ENCODE data around the gene SIDT1.
"Not testable (repeated sequence)": the region's sequence is repeated elsewhere in the genome, so short reads cannot be mapped to it uniquely, and the experiment has no call there.

SIDT1 gene

GRCh38 chr3:113629584-113630421, 97.4 kb downstream of the SIDT1 start:
- DNase-seq (ENCODE audit: low spot score in 2 of 2) (no peak), ATAC-seq (replicated peaks; ENCODE audit: extremely low read depth, poor library complexity, severe bottlenecking) (no peak)
- peak overlapping the region; percentile 20 for H3K27ac Mint-ChIP-seq (ENCODE audit: low read depth)
- H3K36me3 Mint-ChIP-seq (ENCODE audit: insufficient read depth) = peaks cover 33% of the 10 kb centered on the region
- H3K9me3 Mint-ChIP-seq = no peaks in the 10 kb centered on the region
- H3K27me3 Mint-ChIP-seq = no peaks in the 10 kb centered on the region
- H3K4me3 Mint-ChIP-seq = no peak overlapping the region
- H3K4me1 Mint-ChIP-seq = no peaks in the 10 kb centered on the region

- Mint-ChIP-seq H3K36me3 (ENCODE audit: insufficient read depth) (peaks cover 25% of the 10 kb centered on the region), H3K4me1 (no peaks in the 10 kb centered on the region), H3K27ac (ENCODE audit: low read depth) (no peak overlapping the region), H3K4me3 (no peak overlapping the region), H3K27me3 (no peaks in the 10 kb centered on the region), H3K9me3 (no peaks in the 10 kb centered on the region)
- DNase-seq (ENCODE audit: low spot score in 2 of 2) (no peak), ATAC-seq (replicated peaks; ENCODE audit: extremely low read depth, poor library complexity, severe bottlenecking) (no peak)
Measured at GRCh38 chr3:113630956-113631542, 98.7 kb downstream of the SIDT1 start.

DNA sequence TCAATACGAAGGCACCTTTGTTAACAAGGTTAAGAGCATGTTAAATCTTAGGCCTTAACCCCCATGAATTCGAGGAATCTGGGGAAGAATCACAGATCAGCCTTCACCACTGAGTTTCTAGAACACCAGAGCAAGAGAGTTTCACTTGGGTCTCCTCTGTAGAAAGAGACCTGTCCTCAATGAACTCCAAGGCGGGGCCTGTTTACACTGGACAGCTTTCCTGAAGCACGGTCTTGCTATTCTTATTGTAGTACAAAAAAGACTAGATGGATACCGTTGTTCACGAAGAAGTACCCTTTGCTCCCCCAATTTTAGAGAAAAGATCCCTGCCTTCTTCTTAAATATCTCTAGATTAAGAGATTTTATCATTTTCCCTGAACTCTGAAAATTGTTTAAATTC, 99.2 kb downstream of the SIDT1 start:
- no peaks in the 10 kb centered on the region for H3K27me3 Mint-ChIP-seq
- H3K36me3 Mint-ChIP-seq (ENCODE audit: insufficient read depth) = peaks cover 23% of the 10 kb centered on the region
- H3K4me3 Mint-ChIP-seq = no peak overlapping the region
- DNase-seq (ENCODE audit: low spot score in 2 of 2) (no peak), ATAC-seq (replicated peaks; ENCODE audit: extremely low read depth, poor library complexity, severe bottlenecking) (no peak)
- H3K4me1 Mint-ChIP-seq = no peaks in the 10 kb centered on the region
- no peaks in the 10 kb centered on the region for H3K9me3 Mint-ChIP-seq
- peak overlapping the region; percentile 19 for H3K27ac Mint-ChIP-seq (ENCODE audit: low read depth)

DNA sequence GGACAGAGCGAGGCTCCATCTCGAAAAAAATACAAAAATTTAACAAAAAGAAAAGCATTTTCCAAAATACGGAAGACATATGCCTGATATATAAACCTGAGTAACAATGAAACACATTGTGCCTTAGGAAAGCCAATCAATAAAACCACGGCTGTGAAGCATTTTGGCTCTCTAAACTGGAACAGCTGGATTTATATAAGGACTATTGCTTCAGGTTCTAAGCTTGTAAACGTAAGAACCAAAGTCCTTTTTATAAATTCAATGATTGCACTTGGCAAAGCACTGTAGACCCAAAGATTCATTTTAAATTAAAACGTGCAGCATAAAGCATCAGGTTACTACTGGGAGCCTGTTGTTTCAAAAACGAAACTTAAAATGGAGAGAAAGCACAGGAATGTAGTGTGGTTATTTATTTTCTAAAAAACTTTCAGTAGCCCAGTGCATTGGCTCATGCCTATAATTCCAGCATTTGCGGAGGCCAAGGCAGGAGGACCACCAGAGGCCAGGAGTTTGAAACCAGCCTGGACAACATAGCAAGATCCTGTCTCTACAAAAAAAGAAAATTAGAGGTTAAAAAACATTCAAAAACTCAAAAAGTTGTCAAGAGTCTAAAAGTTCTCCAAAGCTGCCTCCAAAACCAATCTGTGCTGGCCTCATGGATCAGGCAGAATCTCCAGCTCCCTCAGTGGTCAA, 102.6 kb downstream of the SIDT1 start:
- Mint-ChIP-seq H3K27me3 (no peaks in the 10 kb centered on the region), H3K9me3 (no peaks in the 10 kb centered on the region), H3K4me1 (no peaks in the 10 kb centered on the region), H3K36me3 (ENCODE audit: insufficient read depth) (peaks cover 5% of the 10 kb centered on the region), H3K4me3 (no peak overlapping the region), H3K27ac (ENCODE audit: low read depth) (no peak overlapping the region)
- no peak for DNase-seq (ENCODE audit: low spot score in 2 of 2)
- ATAC-seq (replicated peaks; ENCODE audit: extremely low read depth, poor library complexity, severe bottlenecking) = no peak

DNA sequence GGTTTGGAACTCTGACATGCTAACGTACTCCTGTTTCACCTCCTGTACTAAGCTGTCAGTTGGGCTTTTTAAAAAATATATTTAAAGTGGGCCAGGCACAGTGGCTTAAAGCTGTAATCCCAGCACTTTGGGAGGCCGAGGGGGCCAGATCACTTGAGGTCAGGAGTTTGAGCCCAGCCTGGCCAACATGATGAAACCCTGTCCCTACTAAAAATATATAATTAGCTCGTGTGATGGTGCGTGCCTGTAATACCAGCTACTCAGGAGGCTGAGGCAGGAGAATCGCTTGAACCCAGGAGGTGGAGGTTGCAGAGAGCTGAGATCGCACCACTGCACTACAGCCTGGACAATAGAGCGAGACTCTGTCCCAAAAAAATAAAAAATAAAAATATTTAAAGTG, 103.7 kb downstream of the SIDT1 start:
- H3K9me3 Mint-ChIP-seq; H3K36me3 Mint-ChIP-seq (ENCODE audit: insufficient read depth); H3K27ac Mint-ChIP-seq (ENCODE audit: low read depth); ATAC-seq (replicated peaks; ENCODE audit: extremely low read depth, poor library complexity, severe bottlenecking); H3K27me3 Mint-ChIP-seq; DNase-seq (ENCODE audit: low spot score in 2 of 2); H3K4me3 Mint-ChIP-seq; H3K4me1 Mint-ChIP-seq: not testable (repeated sequence)

DNA sequence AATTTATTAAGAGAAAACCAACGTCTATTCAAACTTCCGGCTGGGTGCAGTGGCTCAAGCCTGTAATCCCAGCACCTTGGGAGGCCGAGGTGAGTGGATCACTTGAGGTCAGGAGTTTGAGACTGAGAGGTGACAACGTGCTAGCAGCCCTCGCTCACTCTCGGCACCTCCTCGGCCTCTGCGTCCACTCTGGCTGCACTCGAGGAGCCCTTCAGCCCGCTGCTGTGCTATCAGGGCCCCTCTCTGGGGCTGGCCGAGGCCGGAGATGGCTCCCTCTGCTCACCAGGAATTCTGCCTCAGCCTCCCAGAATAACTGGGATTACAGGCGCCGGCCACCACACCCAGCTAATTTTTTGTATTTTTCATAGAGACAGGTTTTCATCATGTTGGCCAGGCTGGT, 105.4 kb downstream of the SIDT1 start:
- Mint-ChIP-seq H3K9me3 (no peaks in the 10 kb centered on the region), H3K27me3 (no peaks in the 10 kb centered on the region), H3K4me3 (no peak overlapping the region), H3K4me1 (no peaks in the 10 kb centered on the region), H3K27ac (ENCODE audit: low read depth) (no peak overlapping the region), H3K36me3 (ENCODE audit: insufficient read depth) (peaks cover 4% of the 10 kb centered on the region)
- DNase-seq (ENCODE audit: low spot score in 2 of 2) (no peak), ATAC-seq (replicated peaks; ENCODE audit: extremely low read depth, poor library complexity, severe bottlenecking) (no peak)

- Mint-ChIP-seq H3K4me1 (no peaks in the 10 kb centered on the region), H3K9me3 (peaks cover under 1% of the 10 kb centered on the region), H3K36me3 (ENCODE audit: insufficient read depth) (peaks cover 4% of the 10 kb centered on the region), H3K4me3 (no peak overlapping the region), H3K27ac (ENCODE audit: low read depth) (no peak overlapping the region), H3K27me3 (no peaks in the 10 kb centered on the region)
- ATAC-seq (replicated peaks; ENCODE audit: extremely low read depth, poor library complexity, severe bottlenecking) (no peak), DNase-seq (ENCODE audit: low spot score in 2 of 2) (no peak)
Measured at GRCh38 chr3:113638910-113639309, 106.6 kb downstream of the SIDT1 start.

DNA sequence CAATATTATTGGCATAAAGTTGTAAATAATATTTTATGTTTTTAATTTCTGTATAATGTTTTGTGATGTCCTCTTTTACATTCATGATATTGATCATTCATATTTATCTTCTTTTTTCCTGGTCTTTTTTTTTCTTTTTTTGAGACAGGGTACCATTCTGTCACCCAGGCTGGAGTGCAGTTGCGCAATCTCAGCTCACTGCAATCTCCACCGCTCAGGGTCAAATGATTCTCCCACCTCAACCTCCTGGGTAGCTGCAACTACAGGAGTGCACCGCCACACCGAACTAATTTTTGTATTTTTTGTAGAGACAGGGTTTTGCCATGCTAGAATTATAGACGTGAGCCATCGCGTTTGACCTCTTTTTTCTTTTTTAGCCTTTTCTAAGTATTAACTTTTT, 111.2 kb downstream of the SIDT1 start:
- ATAC-seq (replicated peaks; ENCODE audit: extremely low read depth, poor library complexity, severe bottlenecking) = no peak
- no peak overlapping the region for H3K4me3 Mint-ChIP-seq
- H3K4me1 Mint-ChIP-seq = no peaks in the 10 kb centered on the region

GRCh38 chr3:113648524-113648923, 116.2 kb downstream of the SIDT1 start:
- H3K4me3 Mint-ChIP-seq = no peak overlapping the region
- ATAC-seq (replicated peaks; ENCODE audit: extremely low read depth, poor library complexity, severe bottlenecking) = no peak

More for the DNA sequence above, 111.2 kb downstream of the SIDT1 start:
- no peaks in the 10 kb centered on the region for H3K36me3 Mint-ChIP-seq (ENCODE audit: insufficient read depth)
- H3K9me3 Mint-ChIP-seq = peaks cover 16% of the 10 kb centered on the region
- DNase-seq (ENCODE audit: low spot score in 2 of 2) = no peak
- no peak overlapping the region for H3K27ac Mint-ChIP-seq (ENCODE audit: low read depth)
- no peaks in the 10 kb centered on the region for H3K27me3 Mint-ChIP-seq

DNA sequence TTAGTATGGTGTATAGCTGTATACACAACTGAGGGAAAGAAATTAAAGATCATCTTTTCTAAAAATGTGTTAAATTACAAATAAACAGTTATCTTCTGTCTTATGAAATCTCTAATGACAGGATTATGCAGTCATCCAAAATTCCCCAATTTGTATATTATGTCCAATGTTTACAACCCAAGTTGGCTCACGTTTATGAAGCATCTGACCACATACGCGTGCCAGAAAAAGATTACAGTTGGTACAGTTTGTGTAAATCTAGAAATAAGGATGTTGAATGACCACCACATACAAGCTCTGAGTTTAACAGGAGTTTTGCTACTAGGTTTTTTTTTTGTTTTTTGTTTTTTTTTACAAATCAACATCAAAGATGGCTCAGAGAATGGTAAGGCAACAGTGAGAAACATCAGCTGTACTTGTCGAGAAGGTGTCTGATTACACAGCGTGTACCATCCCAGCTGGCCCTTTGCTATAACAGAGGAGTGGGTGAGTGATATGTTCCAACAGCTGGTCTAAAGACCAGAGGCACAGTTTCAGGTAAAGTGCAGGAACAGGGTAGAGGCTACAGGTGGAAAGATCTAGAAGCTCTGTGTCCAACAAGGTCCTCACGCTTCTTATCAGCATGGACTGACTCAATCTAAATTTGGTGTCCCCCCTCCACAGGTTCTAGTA, 117.0 kb downstream of the SIDT1 start:
- peaks cover 11% of the 10 kb centered on the region for H3K9me3 Mint-ChIP-seq
- no peak overlapping the region for H3K4me3 Mint-ChIP-seq
- no peaks in the 10 kb centered on the region for H3K27me3 Mint-ChIP-seq
- DNase-seq (ENCODE audit: low spot score in 2 of 2) (no peak), ATAC-seq (replicated peaks; ENCODE audit: extremely low read depth, poor library complexity, severe bottlenecking) (no peak)
- H3K36me3 Mint-ChIP-seq (ENCODE audit: insufficient read depth) = peaks cover 6% of the 10 kb centered on the region
- no peaks in the 10 kb centered on the region for H3K4me1 Mint-ChIP-seq
- no peak overlapping the region for H3K27ac Mint-ChIP-seq (ENCODE audit: low read depth)

More at GRCh38 chr3:113648524-113648923, 116.2 kb downstream of the SIDT1 start:
- Mint-ChIP-seq H3K36me3 (ENCODE audit: insufficient read depth) (peaks cover 6% of the 10 kb centered on the region), H3K4me1 (no peaks in the 10 kb centered on the region), H3K9me3 (peaks cover 16% of the 10 kb centered on the region), H3K27ac (ENCODE audit: low read depth) (no peak overlapping the region), H3K27me3 (no peaks in the 10 kb centered on the region)
- no peak for DNase-seq (ENCODE audit: low spot score in 2 of 2)

GRCh38 chr3:113654310-113654709, 122.0 kb downstream of the SIDT1 start:
- peaks cover 15% of the 10 kb centered on the region for H3K36me3 Mint-ChIP-seq (ENCODE audit: insufficient read depth)
- ATAC-seq (replicated peaks; ENCODE audit: extremely low read depth, poor library complexity, severe bottlenecking) (no peak), DNase-seq (ENCODE audit: low spot score in 2 of 2) (no peak)
- H3K4me1 Mint-ChIP-seq = peaks cover 14% of the 10 kb centered on the region
- no peak overlapping the region for H3K4me3 Mint-ChIP-seq
- H3K9me3 Mint-ChIP-seq = no peaks in the 10 kb centered on the region
- H3K27me3 Mint-ChIP-seq = no peaks in the 10 kb centered on the region
- no peak overlapping the region for H3K27ac Mint-ChIP-seq (ENCODE audit: low read depth)

DNA sequence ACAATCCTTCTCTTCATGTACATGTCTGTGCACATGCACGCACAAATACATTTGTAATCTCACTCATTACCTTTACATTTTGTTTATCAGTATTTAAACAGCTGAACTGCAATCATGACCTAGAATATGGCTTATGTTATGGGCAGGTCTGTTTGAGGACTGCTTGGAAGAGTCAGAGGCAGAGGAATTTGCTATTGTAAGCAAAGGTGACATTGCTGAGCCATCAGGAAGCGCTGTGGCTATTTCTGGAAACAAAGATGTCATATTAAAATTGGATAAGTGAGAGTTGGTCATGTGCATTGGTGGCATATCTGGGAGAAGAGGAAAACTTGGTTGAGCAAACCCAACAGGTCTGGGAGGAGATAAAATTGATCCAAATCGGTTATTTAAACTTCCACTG, 122.5 kb downstream of the SIDT1 start:
- H3K27me3 Mint-ChIP-seq = no peaks in the 10 kb centered on the region
- H3K4me3 Mint-ChIP-seq = no peak overlapping the region
- ATAC-seq (replicated peaks; ENCODE audit: extremely low read depth, poor library complexity, severe bottlenecking) = no peak
- no peak for DNase-seq (ENCODE audit: low spot score in 2 of 2)
- H3K4me1 Mint-ChIP-seq = peaks cover 19% of the 10 kb centered on the region
- H3K36me3 Mint-ChIP-seq (ENCODE audit: insufficient read depth) = peaks cover 18% of the 10 kb centered on the region
- H3K9me3 Mint-ChIP-seq = no peaks in the 10 kb centered on the region
- no peak overlapping the region for H3K27ac Mint-ChIP-seq (ENCODE audit: low read depth)
